ENCODE data around the gene PACSIN2. TPM values are rescaled to one million over a fixed set of nuclear protein-coding genes. Genes with fewer than 3 reads are reported as not detected.

PACSIN2 gene
- total RNA-seq, 6 donors from 2014 or later, result 120 to 186 (median 151) TPM

DNA sequence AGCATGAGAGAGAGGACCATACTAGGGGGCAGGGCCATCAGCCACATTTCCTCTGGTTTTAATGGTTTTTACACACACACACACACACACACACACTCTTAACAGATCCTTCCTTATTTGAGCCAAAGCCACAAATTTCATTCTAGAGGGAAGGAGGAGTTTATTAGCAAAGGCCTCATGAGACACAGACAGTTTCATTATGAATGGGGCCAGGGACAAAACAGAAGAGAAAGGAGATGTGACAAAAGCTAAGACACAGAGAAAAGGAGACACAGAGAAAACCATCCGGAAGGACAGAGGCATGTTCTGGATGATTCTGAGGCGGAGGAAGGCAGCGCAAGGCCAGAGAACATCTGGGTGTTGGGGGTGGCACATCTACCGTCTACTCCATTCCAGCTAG is 125.6 kb downstream of the PACSIN2 start:
- Histone ChIP-seq H3K4me3 (no peak overlapping the region), H3K4me1 (peaks cover 39 to 59% (median 49%) of the 10 kb centered on the region in 4 donors), H3K27ac (peak overlapping the region; percentile 38 to 84 (median 60)), H3K9me3 (no peaks in the 10 kb centered on the region), H3K27me3 (no peaks in the 10 kb centered on the region), H3K36me3 (peaks cover 8 to 84% (median 47%) of the 10 kb centered on the region in 4 donors)
- 68 to 84% methylated on average over 4 of the region's 4 CpGs for WGBS, 2 donors
- TF ChIP-seq POLR2AphosphoS5 (IDR thresholded peaks at IDR 0.05) (no peak), EP300 (IDR thresholded peaks at IDR 0.05) (no peak), POLR2A (IDR thresholded peaks at IDR 0.05) (no peak)
- TF ChIP-seq, protein P1, sequence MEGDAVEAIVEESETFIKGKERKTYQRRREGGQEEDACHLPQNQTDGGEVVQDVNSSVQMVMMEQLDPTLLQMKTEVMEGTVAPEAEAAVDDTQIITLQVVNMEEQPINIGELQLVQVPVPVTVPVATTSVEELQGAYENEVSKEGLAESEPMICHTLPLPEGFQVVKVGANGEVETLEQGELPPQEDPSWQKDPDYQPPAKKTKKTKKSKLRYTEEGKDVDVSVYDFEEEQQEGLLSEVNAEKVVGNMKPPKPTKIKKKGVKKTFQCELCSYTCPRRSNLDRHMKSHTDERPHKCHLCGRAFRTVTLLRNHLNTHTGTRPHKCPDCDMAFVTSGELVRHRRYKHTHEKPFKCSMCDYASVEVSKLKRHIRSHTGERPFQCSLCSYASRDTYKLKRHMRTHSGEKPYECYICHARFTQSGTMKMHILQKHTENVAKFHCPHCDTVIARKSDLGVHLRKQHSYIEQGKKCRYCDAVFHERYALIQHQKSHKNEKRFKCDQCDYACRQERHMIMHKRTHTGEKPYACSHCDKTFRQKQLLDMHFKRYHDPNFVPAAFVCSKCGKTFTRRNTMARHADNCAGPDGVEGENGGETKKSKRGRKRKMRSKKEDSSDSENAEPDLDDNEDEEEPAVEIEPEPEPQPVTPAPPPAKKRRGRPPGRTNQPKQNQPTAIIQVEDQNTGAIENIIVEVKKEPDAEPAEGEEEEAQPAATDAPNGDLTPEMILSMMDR (IDR thresholded peaks at IDR 0.05), result no peak
- DNase-seq, result no peak
- ATAC-seq (ENCODE audit: low FRiP score in 2 of 2), result peak in 1 of 2 donors; percentile 60

DNA sequence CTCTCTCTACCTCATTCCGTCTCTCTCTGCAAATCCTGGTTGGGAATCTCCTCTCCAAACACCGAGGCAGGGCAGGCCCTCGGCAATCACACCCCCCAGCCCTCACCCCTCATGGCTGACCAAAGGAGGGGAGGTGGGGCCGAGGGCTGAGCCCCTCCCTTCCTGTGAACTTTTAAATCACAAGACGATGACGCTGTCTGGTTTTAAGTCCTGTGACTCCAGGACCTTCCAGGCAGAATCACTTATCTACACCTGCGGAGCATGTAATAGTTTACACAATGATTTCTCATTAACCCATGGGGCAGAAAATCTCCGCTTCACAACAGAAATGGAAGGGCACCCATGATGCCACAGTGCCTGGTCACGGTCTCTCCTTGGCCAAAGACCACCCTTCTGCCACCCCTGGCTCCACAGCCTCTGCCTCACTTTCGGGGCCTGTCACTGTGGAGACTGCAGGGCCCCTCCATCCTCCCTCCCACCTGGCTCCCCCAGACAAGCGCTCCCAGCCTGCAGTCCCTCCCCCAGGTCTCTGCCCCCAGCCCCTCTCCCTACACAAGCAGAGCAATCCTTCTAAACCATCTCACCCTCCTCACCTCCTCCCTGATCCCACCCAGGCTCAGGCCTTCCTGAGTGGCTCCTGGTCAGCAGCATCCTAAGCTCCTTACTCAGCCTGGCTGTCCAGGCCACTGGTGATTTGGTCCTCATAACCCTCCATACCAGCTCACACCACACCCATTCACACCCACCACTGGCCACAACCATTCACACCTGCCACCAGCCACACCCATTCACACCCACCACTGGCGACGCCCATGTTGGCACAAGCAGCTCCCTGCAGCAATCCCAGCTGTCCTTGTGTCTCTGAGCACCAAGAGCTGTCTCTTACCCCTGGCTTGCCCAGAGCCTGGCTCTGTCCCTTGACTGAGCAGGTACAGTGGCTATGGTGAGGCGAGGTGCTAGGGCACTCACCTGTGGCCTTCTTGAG is 127.1 kb downstream of the PACSIN2 start:
- no peaks in the 10 kb centered on the region for H3K27me3 ChIP-seq
- no peaks in the 10 kb centered on the region for H3K9me3 ChIP-seq
- TF ChIP-seq POLR2A (IDR thresholded peaks at IDR 0.05), result no peak
- TF ChIP-seq EP300 (IDR thresholded peaks at IDR 0.05), result peak in 2 of 4 donors; percentile 78 to 93
- TF ChIP-seq POLR2AphosphoS5 (IDR thresholded peaks at IDR 0.05), result peak in 1 of 2 donors; percentile 25
- TF ChIP-seq, protein P1 (IDR thresholded peaks at IDR 0.05), result no peak
- DNase-seq, result peak in 1 of 2 donors; percentile 69
- H3K36me3 ChIP-seq, result peaks cover 16 to 93% (median 61%) of the 10 kb centered on the region in 4 donors
- WGBS, 2 donors, result 68 to 78% methylated on average over 13 to 14 of the region's 14 CpGs
- H3K27ac ChIP-seq, result peak overlapping the region; percentile 50 to 67 (median 64)
- no peak overlapping the region for H3K4me3 ChIP-seq
- peak; percentile 13 to 81 for ATAC-seq (ENCODE audit: low FRiP score in 2 of 2)
- H3K4me1 ChIP-seq, result peaks cover 25 to 46% (median 35%) of the 10 kb centered on the region in 4 donors

DNA sequence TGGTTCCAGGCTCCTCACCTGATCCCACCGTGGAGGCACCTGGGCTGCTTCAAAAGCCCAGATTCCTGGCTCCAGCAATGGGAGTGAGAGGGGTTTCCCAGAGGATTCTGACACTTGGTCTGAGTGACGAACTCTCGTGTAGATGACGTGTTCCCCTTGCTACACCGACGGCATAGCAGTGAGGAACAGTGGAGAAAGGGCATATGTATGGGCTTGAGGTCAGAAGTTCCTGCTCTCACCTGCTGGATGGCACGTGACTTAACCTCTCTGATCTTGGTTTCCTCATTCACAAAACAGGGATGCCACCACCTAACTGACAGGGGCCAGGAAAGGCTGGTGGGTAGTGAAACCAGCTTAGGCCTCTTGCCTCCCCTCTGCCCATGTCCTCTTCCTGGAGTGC is 127.8 kb downstream of the PACSIN2 start:
- H3K9me3 ChIP-seq, result no peaks in the 10 kb centered on the region
- H3K27me3 ChIP-seq, result no peaks in the 10 kb centered on the region
- peak in 1 of 2 donors; percentile 6 for ATAC-seq (ENCODE audit: low FRiP score in 2 of 2)
- H3K4me1 ChIP-seq, result peaks cover 18 to 39% (median 28%) of the 10 kb centered on the region in 4 donors
- 76 to 89% methylated on average over 4 to 7 of the region's 7 CpGs for WGBS, 2 donors
- TF ChIP-seq POLR2AphosphoS5 (IDR thresholded peaks at IDR 0.05) (no peak), POLR2A (IDR thresholded peaks at IDR 0.05) (no peak), EP300 (IDR thresholded peaks at IDR 0.05) (no peak)
- TF ChIP-seq, protein P1 (IDR thresholded peaks at IDR 0.05), result no peak
- peaks cover 21 to 93% (median 67%) of the 10 kb centered on the region in 4 donors for H3K36me3 ChIP-seq
- DNase-seq, result no peak
- H3K27ac ChIP-seq, result peak overlapping the region; percentile 50 to 67 (median 64)
- H3K4me3 ChIP-seq, result no peak overlapping the region

DNA sequence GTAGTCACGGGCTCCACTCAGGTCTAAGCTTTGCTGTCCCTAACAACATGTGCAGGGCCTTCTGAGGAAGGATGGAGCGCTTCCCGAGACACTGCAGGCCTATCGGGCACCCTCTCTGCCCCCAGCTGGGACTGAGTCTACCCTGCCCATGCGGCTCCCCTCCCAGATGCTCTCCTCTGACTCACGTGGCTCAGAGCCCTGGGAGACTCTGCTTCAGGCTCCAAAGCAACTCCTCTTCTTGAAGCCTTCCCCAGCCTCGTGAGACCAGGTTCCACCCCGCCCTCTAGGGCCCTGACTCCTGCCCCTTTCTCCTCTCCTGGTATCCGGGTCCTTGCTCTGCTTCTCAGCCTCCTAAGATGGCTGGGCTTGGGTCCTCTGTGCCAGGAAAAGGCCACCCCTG is 129.5 kb downstream of the PACSIN2 start:
- no peak for ATAC-seq (ENCODE audit: low FRiP score in 2 of 2)

More for the DNA sequence above, 129.5 kb downstream of the PACSIN2 start:
- TF ChIP-seq POLR2A (IDR thresholded peaks at IDR 0.05) (no peak), EP300 (IDR thresholded peaks at IDR 0.05) (no peak), POLR2AphosphoS5 (IDR thresholded peaks at IDR 0.05) (no peak)
- TF ChIP-seq, protein P1 (IDR thresholded peaks at IDR 0.05), result no peak
- no peak overlapping the region for H3K27ac ChIP-seq
- peaks cover 11 to 27% (median 18%) of the 10 kb centered on the region in 4 donors for H3K4me1 ChIP-seq
- H3K4me3 ChIP-seq, result no peak overlapping the region
- no peaks in the 10 kb centered on the region for H3K27me3 ChIP-seq
- no peaks in the 10 kb centered on the region for H3K9me3 ChIP-seq
- H3K36me3 ChIP-seq, result peaks cover 19 to 98% (median 76%) of the 10 kb centered on the region in 4 donors
- 89 to 100% methylated on average over 3 to 9 of the region's 9 CpGs for whole genome bisulfite sequencing, 2 donors
- DNase-seq, result no peak
